Lower lobe of right lung (tissue), 2 donors: ENCODE results near the gene CNGA3. TPM values are rescaled to one million over a fixed set of nuclear protein-coding genes. Genes with fewer than 3 reads are reported as not detected.
"Not testable (repeated sequence)": the region's sequence is repeated elsewhere in the genome, so short reads cannot be mapped to it uniquely, and the experiment has no call there.

Experiments used
- ATAC-seq, 2 donors: fragments of 200-7000 bp; cut with Tn5 transposase; one replicate each; pipeline ENCODE4 v1.9.1; 2020 to 2022; ENCODE audit warnings: mild to moderate bottlenecking in 2 of 2, moderate library complexity in 2 of 2
- DNase-seq: peaks from one replicate; pipeline ENCODE4 v3.0.0-alpha.2; 2020
- H3K27ac ChIP-seq: fragments of 200-600 bp; one replicate; pipeline ENCODE4 v1.8.0; 2022
- H3K27me3 ChIP-seq: fragments of 200-600 bp; one replicate; pipeline ENCODE4 v1.8.0; 2022; ENCODE audit warnings: low read depth
- H3K36me3 ChIP-seq: fragments of 200-600 bp; one replicate; pipeline ENCODE4 v1.8.0; 2022; ENCODE audit warnings: mild to moderate bottlenecking
- H3K4me1 ChIP-seq: fragments of 200-600 bp; one replicate; pipeline ENCODE4 v1.8.0; 2022
- H3K4me3 ChIP-seq: fragments of 200-600 bp; one replicate; pipeline ENCODE4 v1.8.0; 2022; ENCODE audit warnings: mild to moderate bottlenecking
- H3K9me3 ChIP-seq: fragments of 200-600 bp; one replicate; pipeline ENCODE4 v1.8.0; 2022
- intact Hi-C: fragments of 100-400 bp; cut with DNase I; formaldehyde crosslinking; loops from one replicate; pipeline ENCODE4 v1.11.0; 2022
- total RNA-seq: library from RNA; stranded (reverse); fragmentation: NEBNext Ultra II Directional; extraction: Animal tissue kit (Norgen Biotek cat#: 25700); gene quantifications from one replicate; pipeline ENCODE4 v1.2.1, GENCODE V29; 2021
- TF ChIP-seq, protein P1 (sequence below): fragments of 200-600 bp; IDR thresholded peaks from one replicate; pipeline ENCODE4 v1.8.0; 2022; ENCODE audit warnings: antibody characterized with exemption, mild to moderate bottlenecking
- donor health status: DM: no; HTN: yes; CAD: no; lungs with severe emphysema.

The CNGA3 gene
- total RNA-seq, 1 donor from 2014 or later, result 0.18 TPM

GRCh38 chr2:98412751-98413458 is 66.6 kb downstream of the CNGA3 start:
- Histone ChIP-seq H3K9me3 (no peaks in the 10 kb centered on the region), H3K27me3 (no peaks in the 10 kb centered on the region), H3K4me3 (no peak overlapping the region), H3K27ac (no peak overlapping the region), H3K4me1 (no peaks in the 10 kb centered on the region), H3K36me3 (no peaks in the 10 kb centered on the region)
- TF ChIP-seq, protein P1, sequence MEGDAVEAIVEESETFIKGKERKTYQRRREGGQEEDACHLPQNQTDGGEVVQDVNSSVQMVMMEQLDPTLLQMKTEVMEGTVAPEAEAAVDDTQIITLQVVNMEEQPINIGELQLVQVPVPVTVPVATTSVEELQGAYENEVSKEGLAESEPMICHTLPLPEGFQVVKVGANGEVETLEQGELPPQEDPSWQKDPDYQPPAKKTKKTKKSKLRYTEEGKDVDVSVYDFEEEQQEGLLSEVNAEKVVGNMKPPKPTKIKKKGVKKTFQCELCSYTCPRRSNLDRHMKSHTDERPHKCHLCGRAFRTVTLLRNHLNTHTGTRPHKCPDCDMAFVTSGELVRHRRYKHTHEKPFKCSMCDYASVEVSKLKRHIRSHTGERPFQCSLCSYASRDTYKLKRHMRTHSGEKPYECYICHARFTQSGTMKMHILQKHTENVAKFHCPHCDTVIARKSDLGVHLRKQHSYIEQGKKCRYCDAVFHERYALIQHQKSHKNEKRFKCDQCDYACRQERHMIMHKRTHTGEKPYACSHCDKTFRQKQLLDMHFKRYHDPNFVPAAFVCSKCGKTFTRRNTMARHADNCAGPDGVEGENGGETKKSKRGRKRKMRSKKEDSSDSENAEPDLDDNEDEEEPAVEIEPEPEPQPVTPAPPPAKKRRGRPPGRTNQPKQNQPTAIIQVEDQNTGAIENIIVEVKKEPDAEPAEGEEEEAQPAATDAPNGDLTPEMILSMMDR, result peak; percentile 66
- peak; percentile 76 to 87 for ATAC-seq
- intact Hi-C loops, result no loop called here
- no peak for DNase-seq

GRCh38 chr2:98414246-98414645 is 68.0 kb downstream of the CNGA3 start:
- H3K4me1 ChIP-seq, H3K27me3 ChIP-seq, ATAC-seq, H3K4me3 ChIP-seq, intact Hi-C loops, H3K36me3 ChIP-seq, H3K9me3 ChIP-seq, DNase-seq, H3K27ac ChIP-seq: not testable (repeated sequence)

DNA sequence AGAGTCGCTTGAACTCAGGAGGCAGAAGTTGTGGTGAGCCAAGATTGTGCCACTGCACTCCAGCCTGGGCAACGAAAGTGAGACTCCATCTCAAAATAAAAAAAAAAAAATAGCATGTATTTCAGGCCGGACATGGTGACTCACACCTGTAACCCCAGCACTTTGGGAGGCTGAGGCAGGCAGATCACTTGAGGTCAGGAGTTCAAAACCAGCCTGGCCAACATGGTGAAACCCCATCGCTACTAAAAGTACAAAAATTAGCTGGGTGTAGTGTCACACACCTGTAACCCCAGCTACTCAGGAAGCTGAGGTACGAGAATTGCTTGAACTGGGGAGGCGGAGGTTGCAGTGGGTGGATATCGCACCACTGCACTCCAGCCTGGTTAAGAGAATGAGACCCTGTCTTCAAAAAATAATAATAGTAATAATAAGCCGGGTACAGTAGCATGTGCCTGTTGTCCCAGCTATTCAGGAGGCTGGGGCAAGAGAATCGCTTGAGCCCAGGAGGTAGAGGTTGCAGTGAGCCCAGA is 69.5 kb downstream of the CNGA3 start:
- DNase-seq, H3K36me3 ChIP-seq, H3K9me3 ChIP-seq, H3K4me1 ChIP-seq, intact Hi-C loops, H3K4me3 ChIP-seq, H3K27ac ChIP-seq, ATAC-seq, H3K27me3 ChIP-seq: not testable (repeated sequence)

DNA sequence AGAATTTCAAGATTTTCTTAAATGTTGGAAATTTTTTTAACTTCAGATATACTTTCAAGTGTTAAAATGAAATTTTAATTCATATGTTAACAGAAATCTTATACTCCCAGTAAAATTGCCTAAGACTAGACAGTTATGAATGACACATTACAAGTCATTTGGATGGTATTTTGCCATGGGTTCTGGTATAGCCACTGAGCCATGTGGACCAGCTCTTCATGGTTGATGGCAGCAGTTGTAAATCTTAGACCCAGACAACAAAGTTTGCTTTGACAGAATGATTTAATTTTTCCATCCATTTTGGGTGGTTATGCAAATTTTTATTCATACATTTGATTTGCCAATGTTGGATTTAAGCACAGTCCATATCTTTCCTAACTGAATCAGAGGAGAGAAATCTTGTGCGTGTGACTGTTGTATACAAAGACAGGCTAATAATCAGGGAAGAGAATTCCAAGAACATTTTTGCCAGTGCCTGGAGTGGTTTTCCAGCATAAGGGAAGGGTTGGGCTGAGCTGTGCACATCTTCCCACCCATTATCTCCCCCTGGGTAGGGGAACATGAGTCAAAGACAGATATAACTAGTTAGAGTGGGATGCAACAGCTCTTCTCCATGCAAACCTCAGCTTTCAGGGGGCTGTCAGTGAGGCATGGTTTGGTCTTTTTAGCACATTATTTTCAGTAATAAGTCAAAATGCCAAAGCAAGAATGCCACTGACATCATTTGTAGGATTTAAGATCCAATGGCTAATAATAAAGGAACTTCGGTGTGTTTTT is 70.3 kb downstream of the CNGA3 start:
- no peaks in the 10 kb centered on the region for H3K4me1 ChIP-seq
- intact Hi-C loops, result no loop called here
- H3K4me3 ChIP-seq, result no peak overlapping the region
- ATAC-seq, result no peak
- H3K36me3 ChIP-seq, result no peaks in the 10 kb centered on the region
- no peaks in the 10 kb centered on the region for H3K9me3 ChIP-seq
- no peak overlapping the region for H3K27ac ChIP-seq
- no peak for DNase-seq
- TF ChIP-seq, protein P1, result no peak
- no peaks in the 10 kb centered on the region for H3K27me3 ChIP-seq

GRCh38 chr2:98419544-98419943 is 73.3 kb downstream of the CNGA3 start:
- no peak overlapping the region for H3K27ac ChIP-seq
- H3K4me3 ChIP-seq, result no peak overlapping the region
- H3K36me3 ChIP-seq, result no peaks in the 10 kb centered on the region
- ATAC-seq (no peak), DNase-seq (no peak)
- no peaks in the 10 kb centered on the region for H3K4me1 ChIP-seq
- H3K9me3 ChIP-seq, result peaks cover 8% of the 10 kb centered on the region
- intact Hi-C loops, result no loop called here
- no peaks in the 10 kb centered on the region for H3K27me3 ChIP-seq
- TF ChIP-seq, protein P1, result no peak

DNA sequence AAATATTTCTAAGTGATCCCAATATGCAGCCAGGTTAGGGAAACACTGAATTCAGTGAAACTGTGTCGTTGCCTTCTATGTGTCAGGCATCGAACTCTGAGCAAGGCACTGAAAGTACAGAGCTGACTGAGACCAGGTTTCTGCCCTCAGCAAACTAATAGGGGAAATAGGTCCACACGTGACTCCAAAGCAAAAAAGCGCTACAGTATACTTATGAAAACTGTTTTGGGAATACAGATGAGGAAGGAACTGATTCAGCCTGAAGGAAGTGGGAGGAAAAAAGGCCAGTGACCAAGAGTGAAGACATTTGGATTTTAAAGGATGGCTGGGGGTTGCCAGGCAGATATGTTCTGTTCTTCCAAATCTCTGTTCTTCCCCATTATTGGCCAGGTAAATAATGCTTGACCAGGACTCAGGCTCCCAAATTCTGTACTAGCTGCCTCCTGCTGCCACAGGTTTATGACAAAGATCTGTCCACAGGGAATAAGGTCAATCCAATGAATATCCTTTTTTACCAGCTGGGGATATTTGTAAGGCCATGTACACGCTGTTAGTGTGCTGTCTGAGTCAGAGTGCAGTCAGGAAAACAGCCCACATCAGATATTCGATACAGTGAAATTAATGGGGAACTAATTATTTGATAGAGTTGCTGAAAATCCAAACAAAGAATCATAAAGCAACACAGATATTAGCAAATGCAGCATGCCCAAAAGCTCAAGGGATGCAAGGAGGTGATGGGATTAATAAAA is 73.9 kb downstream of the CNGA3 start:
- Histone ChIP-seq H3K9me3 (peaks cover 8% of the 10 kb centered on the region), H3K4me3 (no peak overlapping the region), H3K4me1 (no peaks in the 10 kb centered on the region), H3K27ac (no peak overlapping the region), H3K27me3 (no peaks in the 10 kb centered on the region), H3K36me3 (no peaks in the 10 kb centered on the region)
- DNase-seq, result no peak
- no peak for ATAC-seq
- TF ChIP-seq, protein P1, result no peak
- intact Hi-C loops, result no loop called here
